Astrocyte (in vitro differentiated cells and primary cell): ENCODE results near the gene CFAP99.

Experiments used
- EZH2 ChIP-seq: IDR thresholded peaks from 2 replicates; pipeline ENCODE4 v1.6.1; 2012; ENCODE audit warnings: mild to moderate bottlenecking, low read length, inconsistent platforms; ENCODE audit not compliant: insufficient read depth
- TF ChIP-seq, protein P1 (sequence below): IDR thresholded peaks from 2 replicates; pipeline ENCODE4 v1.5.1; 2011; ENCODE audit warnings: low read depth, mild to moderate bottlenecking, inconsistent platforms, low read length, moderate library complexity; ENCODE audit not compliant: insufficient read depth

- TF ChIP-seq EZH2 = no peak
- TF ChIP-seq, protein P1, sequence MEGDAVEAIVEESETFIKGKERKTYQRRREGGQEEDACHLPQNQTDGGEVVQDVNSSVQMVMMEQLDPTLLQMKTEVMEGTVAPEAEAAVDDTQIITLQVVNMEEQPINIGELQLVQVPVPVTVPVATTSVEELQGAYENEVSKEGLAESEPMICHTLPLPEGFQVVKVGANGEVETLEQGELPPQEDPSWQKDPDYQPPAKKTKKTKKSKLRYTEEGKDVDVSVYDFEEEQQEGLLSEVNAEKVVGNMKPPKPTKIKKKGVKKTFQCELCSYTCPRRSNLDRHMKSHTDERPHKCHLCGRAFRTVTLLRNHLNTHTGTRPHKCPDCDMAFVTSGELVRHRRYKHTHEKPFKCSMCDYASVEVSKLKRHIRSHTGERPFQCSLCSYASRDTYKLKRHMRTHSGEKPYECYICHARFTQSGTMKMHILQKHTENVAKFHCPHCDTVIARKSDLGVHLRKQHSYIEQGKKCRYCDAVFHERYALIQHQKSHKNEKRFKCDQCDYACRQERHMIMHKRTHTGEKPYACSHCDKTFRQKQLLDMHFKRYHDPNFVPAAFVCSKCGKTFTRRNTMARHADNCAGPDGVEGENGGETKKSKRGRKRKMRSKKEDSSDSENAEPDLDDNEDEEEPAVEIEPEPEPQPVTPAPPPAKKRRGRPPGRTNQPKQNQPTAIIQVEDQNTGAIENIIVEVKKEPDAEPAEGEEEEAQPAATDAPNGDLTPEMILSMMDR = no peak
Measured at GRCh38 chr4:2434420-2434819, 15.7 kb downstream of the CFAP99 start.
